NK-92 (cell line): ENCODE results near the gene PLD1.
"Not testable (repeated sequence)": the region's sequence is repeated elsewhere in the genome, so short reads cannot be mapped to it uniquely, and the experiment has no call there.

Experiments
- DNase-seq: peaks from one replicate; lab custom pipeline; 2025; ENCODE audit not compliant: unreplicated experiment; lab: John Stamatoyannopoulos, UW

Gene PLD1

GRCh38 chr3:171703144-171703543 is 107.1 kb downstream of the PLD1 start:
- no peak for DNase-seq

- no peak for DNase-seq
Measured at GRCh38 chr3:171700653-171701052, 109.6 kb downstream of the PLD1 start.

GRCh38 chr3:171700157-171700556 is 110.1 kb downstream of the PLD1 start:
- no peak for DNase-seq

GRCh38 chr3:171699601-171700000 is 110.7 kb downstream of the PLD1 start:
- DNase-seq = no peak

GRCh38 chr3:171696805-171697204 is 113.5 kb downstream of the PLD1 start:
- no peak for DNase-seq

GRCh38 chr3:171695426-171695825 is 114.9 kb downstream of the PLD1 start:
- no peak for DNase-seq

- DNase-seq = no peak
Measured at GRCh38 chr3:171694888-171695287, 115.4 kb downstream of the PLD1 start.

- DNase-seq = not testable (repeated sequence)
Measured at GRCh38 chr3:171692551-171692950, 117.7 kb downstream of the PLD1 start.

- DNase-seq = no peak
Measured at GRCh38 chr3:171691485-171691884, 118.8 kb downstream of the PLD1 start.

GRCh38 chr3:171690281-171690680 is 120.0 kb downstream of the PLD1 start:
- DNase-seq = no peak

- DNase-seq = no peak
Measured at GRCh38 chr3:171688593-171688992, 121.7 kb downstream of the PLD1 start.

- no peak for DNase-seq
Measured at GRCh38 chr3:171688002-171688401, 122.3 kb downstream of the PLD1 start.

GRCh38 chr3:171687581-171687980 is 122.7 kb downstream of the PLD1 start:
- no peak for DNase-seq

GRCh38 chr3:171687064-171687463 is 123.2 kb downstream of the PLD1 start:
- DNase-seq = no peak

- DNase-seq = no peak
Measured at GRCh38 chr3:171685116-171685895, 125.0 kb downstream of the PLD1 start.

GRCh38 chr3:171684221-171684620 is 126.1 kb downstream of the PLD1 start:
- DNase-seq = no peak

GRCh38 chr3:171682743-171683142 is 127.5 kb downstream of the PLD1 start:
- DNase-seq = no peak

- no peak for DNase-seq
Measured at GRCh38 chr3:171680726-171681411, 129.4 kb downstream of the PLD1 start.

GRCh38 chr3:171678971-171679492 is 131.3 kb downstream of the PLD1 start:
- DNase-seq = no peak

GRCh38 chr3:171677706-171678105 is 132.6 kb downstream of the PLD1 start:
- DNase-seq = no peak

- DNase-seq = no peak
Measured at GRCh38 chr3:171676601-171677175, 133.6 kb downstream of the PLD1 start.

GRCh38 chr3:171673951-171674350 is 136.3 kb downstream of the PLD1 start:
- DNase-seq = no peak
